GM19438 (cell line): ENCODE measurements around the gene PLEKHA3.

Source experiments
- ATAC-seq: cut with Tn5 transposase; IDR thresholded peaks from one replicate; pipeline ENCODE4 v1.9.1; 2021; ENCODE audit warnings: low read depth; ENCODE audit not compliant: unreplicated experiment

Gene PLEKHA3

DNA sequence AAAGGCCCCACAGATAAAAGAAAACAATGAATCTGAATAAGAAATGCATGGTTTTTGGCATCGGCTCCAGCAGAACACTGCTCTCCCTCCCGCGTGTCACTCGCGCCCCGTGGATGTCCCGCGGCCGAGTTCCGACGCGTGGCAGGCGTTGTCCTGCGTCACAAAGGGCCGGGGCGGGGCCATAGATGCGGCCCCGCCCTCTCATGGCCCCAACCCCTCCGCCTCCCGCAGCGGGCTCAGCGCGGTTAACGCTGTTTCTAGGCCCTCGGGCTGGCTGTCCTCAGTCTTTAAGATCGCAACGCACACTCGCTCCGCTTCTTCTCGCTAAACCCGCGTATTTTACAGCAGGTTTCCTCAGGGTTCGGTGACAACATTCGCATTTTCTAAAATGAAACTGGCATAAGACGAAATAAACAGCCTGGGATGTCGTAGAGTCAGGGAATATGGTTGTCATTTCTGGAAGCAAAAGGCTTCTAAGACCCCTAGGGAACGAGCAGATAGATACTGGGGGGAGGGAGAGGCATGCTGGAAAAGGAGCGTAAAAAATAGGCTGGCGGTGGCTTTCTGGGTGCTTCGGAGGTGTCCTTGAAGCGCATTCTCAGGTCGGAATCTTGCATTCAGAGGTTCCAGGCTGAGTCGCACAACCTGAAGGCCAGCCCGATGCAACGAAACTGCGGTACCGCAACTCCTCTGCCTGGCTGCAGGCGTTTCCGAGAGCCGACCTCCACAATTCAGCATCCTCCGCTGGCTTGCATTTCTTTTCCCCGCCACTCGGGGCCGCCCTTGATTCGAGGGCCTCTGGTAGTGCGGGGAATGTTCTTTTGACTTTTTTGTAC is 1.6 kb upstream of the PLEKHA3 start, which contains the start of gene FKBP7:
FKBP7 (minus strand) TSS at position 162 of the 836 bp plus-strand sequence; CDS start at position 61, 101 bp downstream.
- ATAC-seq: peak; percentile 42

DNA sequence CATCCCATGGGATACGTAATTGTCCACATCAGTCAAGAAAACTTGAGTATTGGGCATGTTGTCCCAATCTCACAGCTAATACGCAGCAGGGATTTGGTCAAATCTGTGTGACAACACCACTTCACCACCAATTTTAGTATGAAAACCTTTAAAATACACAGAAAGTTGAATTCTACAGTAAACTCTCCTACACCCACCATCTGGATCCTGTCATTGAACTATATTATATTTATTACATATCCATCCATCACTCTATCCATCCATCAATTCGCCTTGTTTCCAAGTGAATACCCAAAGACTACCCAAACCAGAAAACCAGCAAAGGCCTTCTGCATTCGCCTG is 1.0 kb upstream of the PLEKHA3 start:
- no peak for ATAC-seq

DNA sequence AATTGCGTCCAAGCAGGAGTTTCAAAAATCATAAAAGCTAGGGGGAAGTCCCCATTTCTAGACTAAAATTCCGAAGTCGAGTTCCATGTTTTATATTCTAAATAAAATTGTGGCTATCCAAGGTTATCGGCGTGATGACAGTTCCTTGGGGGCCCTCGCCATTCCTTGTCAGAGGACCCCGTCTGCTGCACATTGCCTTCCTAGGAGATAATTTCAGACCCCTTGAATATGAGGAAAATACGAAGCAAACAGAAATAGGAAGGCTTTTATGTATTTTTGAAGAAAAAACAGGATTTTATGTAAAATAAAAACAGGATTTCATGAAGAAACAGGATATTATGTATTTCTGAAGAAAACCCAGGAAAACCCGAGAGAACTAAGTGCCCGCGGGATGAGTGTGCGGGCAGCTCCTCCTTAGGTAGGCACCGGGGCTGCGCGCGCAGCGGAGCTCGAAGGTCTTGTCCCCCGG is 465 bp upstream of the PLEKHA3 start:
- no peak for ATAC-seq

DNA sequence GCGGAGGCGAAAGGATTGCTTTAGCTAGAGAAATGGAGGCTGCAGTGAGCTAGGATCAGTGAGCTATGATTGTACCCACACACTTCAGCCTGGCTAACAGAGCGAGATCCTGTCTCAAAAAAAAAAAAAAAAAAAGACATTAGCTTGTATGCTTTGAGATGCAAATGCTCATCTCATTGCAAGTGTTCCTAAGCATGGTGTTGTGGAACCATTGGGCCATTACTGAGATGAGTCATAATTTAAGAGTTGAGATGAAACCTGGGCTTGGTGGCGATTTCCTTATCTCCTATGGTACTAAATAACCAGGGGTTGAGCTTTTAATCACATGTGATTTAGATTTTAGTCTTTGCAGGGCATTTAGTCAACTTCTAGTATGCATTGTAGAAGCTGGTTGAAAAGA is 2.2 kb downstream of the PLEKHA3 start:
- peak; percentile 19 for ATAC-seq

DNA sequence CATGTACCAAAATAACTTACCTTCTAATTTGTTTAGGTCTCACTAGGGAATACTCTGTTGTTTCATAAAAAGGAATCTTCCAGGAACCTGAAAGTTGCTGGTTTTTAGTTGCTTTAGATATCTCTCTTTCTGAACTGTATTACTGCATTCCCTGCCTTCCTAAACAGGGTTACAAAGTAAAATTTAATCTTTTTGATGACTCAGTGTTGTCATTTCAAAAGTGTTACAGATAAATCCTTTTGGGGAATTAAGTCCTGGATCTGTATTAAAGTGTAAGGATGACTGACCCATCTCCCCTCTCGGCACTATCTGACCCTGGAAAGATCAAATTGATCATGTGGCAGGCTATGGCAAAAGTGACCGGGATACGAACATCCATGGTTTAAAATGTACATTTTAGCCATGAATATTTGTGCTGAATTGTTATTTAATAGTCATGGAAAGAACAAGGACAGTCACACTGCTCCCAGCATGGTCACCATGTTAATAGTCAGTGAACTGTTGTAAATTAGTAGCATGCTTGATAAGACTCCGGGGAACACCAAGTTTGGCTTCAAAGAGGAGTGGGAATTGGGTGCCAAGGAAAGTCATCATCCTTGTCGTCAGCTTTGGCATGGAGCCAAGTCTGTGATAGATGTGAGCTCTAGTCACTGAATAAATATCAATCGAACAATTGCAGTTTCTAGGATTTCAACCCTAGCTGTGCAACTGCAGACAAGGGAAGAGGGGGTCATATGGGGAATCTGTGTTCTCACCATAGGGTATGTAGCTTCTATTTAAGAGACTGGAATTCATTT is 4.2 kb downstream of the PLEKHA3 start:
- ATAC-seq: no peak

DNA sequence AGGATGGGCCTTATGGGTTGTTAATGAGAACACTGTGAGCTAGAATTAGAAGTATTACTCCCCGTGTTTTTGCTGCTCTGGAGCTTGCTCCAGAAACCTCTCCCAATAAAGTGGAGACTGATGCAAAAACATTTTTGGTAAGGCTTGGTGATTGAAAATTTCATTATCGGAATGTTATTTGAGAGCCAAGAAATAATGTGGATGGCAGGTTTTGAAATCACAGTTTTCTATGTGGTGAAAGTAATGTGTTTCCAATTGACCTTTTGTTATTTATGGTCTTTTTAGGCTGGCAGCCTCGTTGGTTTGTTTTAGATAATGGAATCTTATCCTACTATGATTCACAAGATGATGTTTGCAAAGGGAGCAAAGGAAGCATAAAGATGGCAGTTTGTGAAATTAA is 5.1 kb downstream of the PLEKHA3 start:
- no peak for ATAC-seq

DNA sequence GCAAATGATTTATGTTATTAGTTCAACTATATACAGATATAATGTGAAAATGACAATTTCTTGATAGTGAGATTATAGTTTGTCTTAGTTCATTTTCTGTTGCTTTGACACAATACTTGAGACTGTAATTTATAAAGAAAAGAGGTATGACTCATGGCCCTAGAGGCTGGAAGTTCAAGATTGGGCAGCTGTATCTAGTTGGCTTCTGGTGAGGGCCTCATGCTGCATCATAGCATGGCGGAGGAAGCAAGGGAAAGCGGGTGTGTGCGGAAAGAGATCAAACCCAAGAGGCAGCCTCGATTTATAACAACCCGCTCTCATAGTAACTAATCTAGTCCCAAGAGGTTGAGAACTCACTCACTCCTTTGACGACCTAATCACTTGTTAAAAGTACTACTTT is 11.4 kb downstream of the PLEKHA3 start:
- ATAC-seq: no peak

DNA sequence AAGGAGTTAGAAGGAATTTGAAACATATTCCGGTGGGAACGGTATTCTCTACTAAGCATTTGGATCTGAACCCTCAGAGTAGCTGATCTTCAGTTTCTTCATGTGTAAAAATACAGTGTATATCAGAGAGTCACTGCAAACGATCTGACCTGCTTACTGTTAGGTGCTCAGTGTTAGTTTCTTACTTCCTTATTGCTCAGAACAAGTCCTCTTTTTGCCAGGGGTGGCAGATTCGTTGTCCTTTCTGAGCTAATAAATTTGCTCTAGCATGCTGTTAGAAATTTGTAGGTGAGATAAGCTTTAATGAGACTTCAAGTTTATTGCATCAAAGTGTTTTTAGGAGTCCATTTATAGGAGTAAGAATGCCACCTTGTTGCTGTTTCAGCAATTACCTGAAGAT is 15.8 kb downstream of the PLEKHA3 start:
- ATAC-seq: no peak

DNA sequence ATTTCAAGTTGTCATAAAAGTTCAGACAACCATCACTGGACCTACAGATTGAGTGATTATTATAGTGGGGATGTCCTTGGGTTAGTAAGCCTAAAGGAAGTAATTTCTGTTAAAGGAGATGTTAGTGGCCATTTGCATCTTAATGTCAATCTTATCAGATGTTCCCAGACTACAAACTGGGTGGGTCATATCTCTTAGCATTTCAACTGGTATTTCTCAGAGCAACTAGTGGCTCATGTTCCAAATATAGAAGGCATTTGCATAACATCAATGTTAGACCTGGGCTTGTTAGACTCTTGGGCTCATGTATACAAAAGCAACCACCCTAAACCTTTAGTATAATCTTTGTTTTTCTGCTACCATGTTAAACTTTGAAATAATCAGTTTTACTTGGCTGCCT is 17.9 kb downstream of the PLEKHA3 start:
- no peak for ATAC-seq

DNA sequence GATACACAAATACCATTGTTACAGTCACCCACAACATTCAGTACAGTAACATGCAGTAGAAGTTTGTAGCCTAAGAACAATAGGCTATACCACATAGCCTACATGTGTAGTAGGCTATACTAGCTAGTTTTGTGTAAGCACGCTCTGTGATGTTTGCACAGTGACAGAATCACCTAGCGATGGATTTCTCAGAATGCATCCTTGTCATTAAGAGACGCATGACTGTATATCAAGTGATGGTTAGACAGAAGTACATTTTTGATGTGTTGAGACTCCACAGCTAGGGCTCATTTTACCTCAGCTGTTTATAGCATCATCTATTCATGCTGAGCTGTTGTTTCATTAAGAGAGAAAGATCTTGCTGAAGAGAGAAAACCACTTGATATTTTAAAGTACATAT is 19.4 kb downstream of the PLEKHA3 start:
- no peak for ATAC-seq

DNA sequence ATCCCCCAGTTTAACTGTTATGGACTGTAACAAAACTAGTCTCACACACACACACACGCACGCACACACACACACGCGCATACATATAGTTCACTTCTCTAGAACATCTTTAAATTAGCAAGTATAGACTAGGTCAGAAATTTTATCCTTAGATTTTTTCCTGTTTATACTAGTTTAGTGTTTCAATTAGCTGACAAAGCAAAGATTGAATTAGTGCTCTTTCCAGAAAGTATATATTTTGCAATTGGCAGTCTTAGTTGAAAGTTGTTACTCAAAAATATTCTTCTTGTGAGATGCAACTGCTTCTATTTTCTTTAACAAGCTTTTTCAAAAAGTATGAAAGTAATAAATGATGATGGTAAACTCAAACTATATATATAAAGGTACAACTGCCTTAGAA is 22.5 kb downstream of the PLEKHA3 start:
- ATAC-seq: no peak

DNA sequence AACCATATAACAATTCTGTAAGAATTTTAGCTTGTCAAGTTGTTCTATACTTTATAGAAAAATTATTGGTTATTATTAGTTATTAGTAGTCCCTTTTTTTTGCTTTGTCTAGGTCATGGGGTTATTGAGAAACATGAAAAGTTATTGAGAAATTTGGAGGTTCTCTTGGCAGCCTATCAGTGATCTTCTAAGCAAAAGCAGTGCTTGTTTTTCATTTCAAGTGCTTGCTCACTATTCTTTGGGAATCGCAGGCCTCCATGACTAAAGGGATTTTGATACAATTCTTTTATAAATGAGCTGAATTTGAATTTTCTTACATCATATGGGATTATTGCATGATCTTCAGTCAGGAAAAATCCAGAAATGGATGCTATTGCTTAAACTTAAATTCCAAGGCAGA is 25.8 kb downstream of the PLEKHA3 start:
- ATAC-seq: no peak

DNA sequence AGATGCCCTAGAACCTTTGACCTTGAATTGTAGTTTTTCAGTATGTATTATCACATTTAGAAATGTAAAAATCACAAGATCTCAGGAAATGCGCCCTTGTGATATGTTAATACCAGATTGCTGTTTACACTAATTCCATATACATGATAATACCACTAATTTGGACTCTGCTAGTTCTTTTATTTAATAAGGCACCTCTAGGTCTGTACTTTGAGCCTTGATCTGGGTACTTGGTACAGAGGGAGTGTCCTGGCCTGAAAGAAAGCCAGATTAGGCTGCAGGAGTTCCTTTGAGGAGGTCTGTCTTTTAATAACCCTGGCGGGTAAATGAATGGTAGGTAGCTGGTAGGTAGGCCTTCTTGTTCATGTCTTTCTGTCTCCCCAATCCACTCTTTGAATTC is 26.3 kb downstream of the PLEKHA3 start:
- ATAC-seq: no peak

DNA sequence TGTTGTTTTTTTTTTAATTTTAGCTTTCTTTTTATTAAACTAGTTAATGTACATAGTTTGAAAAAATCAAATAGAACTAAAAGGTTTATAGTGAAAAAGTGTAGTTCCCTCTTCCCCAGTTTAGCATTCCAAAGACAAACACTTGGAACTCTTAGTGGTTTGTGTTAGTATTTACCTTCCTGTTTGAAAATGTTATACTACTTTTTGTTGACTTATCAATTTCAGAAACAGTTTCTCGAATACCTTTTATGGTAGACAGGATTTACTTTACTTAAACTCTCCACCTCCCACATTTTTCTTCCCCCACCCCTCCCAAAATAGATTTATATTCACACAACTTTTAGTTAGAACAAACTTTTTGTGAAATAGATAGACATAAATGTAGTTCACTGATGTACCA is 26.7 kb downstream of the PLEKHA3 start:
- no peak for ATAC-seq

DNA sequence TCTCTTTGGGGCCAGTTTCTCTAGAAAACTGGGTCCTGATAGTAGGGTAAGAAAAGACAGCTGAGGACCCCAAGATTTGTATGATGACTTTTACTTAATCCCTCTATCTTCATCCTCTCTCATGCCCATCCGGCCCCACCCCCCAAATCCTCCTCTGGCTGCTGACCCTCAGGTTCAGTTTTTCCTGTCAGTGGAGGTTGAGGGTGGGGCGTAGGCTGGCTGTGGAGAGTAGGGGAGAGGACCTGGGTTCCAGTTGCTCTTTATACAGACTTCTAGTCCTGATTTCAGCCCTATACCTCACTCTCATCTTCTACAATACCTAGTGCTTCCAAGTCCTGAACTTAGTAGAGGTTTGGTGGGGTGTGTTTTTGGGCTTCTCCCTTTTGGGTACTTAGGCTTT is 28.4 kb downstream of the PLEKHA3 start:
- ATAC-seq: no peak

DNA sequence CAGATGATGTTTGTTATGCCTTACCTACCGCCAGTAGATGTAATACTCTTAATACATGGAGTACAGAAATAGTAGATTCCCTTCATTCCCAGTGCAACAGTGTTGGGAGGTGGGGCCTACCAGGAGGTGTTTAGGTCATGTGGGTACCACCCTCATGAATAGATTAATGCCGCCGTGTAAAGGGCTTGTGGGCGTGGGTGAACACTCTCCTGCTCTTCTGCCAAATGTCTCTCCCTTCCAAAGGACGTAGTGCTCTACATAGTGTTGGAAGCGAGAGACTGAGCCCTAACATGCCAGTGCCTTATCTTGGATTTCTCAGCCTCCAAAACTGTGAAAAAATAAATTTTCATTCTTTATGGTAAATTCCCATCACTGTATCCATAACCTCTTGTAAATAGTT is 30.1 kb downstream of the PLEKHA3 start:
- no peak for ATAC-seq

DNA sequence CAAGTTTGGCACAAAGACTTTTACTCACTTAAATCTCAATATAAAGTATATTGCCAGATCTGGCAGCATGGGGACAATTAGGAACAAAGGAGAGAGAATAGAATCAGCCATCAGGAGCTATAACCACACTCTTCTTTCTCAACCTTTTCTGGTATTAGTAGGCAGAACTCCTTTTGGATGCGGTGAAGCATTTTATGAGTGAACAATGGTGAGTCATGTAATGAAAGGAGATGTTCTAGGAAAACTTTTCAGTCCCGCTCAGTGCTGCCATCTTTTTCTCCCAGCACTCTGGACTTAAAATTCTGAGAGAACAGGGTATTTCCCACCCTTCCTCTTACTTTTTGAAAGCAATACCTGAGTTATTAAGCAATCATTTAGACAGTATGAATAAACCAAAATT is 32.2 kb downstream of the PLEKHA3 start:
- ATAC-seq: no peak

DNA sequence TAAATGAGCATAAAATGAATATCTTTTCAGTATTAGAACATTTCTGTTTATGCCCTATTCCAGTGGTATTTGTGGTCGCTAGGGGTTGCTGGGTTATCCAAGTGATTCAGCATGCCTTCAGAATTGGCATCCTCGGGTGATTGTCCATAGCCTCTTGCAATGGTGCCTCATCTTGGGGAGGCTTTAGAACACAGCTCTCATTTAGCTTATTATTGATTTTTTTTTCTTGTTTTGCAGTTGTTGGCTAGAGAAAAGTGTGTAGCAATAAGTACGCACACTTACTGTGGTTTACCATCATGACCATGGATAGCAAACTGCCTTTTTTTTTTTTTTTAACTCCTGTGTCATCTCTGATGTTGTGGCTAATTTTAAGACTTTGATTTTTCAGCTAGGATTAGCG is 33.6 kb downstream of the PLEKHA3 start:
- ATAC-seq: no peak

DNA sequence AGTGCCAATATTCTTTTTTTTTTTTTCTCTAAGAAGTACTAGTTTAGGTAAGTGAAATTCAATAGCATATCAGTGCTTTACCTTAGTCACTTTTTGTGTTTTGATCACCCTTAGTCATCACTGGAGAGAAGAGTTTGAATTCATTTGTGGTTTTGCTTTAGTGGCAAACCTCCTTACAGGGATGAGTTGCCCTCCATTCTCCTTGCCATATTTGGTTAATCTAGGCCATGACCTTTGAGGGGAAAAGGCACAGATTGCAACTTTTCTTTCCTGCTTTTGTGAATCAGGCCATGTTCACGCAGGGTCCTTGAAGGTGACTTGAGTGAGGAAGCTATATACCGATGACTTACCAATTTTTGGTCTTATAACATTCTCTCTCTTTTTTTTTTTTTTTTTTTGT is 34.4 kb downstream of the PLEKHA3 start:
- ATAC-seq: no peak

DNA sequence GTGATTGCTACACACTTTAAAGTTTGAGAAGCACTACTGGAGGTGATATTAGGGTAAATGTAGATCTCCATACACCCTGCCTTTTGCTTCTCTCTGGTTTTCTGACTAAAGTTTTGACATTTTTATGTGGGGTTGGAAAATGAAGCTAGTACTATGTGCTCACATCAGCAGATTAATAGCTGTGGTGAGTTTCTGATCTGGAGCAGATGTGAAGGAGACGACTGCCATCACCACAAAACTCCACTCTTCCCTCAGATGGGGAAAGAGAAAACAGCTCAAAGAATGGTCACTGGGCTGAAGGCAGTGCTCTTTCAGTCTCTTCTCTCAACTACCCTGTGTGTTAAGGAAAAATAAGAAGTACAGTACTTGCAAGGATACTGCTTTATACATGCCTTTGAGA is 37.2 kb downstream of the PLEKHA3 start:
- ATAC-seq: no peak

DNA sequence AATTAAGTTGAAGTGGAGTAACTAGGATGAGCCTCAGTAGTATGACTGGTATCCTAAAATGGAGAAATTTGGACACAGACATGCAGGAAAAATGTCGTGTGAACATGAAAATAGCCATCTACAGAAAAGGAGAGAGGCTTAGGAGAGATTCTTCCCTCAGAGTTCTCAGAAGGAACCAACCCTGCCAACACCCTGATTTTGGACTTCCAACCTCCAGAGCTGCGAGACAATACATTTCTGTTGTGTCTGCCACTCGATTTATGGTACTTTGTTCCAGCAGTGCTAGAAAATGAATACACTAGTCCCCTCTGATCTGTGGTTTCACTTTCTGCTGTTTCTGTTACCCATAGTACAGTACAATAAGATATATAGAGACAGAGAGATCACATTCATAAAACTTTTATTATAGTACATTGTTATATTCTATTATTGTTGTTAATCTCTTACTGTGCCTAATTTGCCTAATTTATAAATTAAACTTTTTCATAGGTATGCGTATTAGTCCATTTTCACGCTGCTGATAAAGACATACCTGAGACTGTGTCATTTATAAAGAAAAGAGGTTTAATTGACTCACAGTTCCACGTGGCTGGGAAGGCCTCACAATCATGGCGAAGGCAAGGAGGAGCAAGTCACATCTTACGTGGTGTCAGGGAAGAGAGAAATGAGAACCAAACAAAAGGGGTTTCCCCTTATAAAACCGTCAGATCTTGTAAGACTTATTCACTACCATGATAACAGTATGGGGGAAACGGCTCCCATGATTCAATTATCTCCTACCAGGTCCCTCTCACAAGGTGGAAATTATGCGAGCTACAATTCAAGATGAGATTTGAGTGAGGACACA is 41.3 kb downstream of the PLEKHA3 start:
- no peak for ATAC-seq
